ENCODE data around the gene MMP17. TPM values are rescaled to one million over a fixed set of nuclear protein-coding genes. Genes with fewer than 3 reads are reported as not detected.

The MMP17 gene
- total and polyA plus RNA-seq, 2 donors (not counting 3 experiments of a cell fraction or from before 2014, with no cell fraction given) = 3.6 to 10.8 TPM

GRCh38 chr12:131852551-131853299 is 24.5 kb downstream of the MMP17 start:
- dilution Hi-C loops (cut with MboI; ENCODE audit: extremely low pct_ligation_motif_present, low sequenced_read_pairs) (no loop called here), intact Hi-C loops (cut with micrococcal nuclease) (no loop called here)
- Histone ChIP-seq H2AFZ (ENCODE audit: low read depth, low read length) (no peak overlapping the region), H3K4me2 (ENCODE audit: insufficient read depth, low read length) (no peak overlapping the region), H3K79me2 (ENCODE audit: control insufficient read depth, insufficient read depth, low read length) (no peaks in the 10 kb centered on the region), H3K9ac (replicated peaks; ENCODE audit: extremely low read depth, insufficient read depth, low read length) (no peak overlapping the region), H3K27me3 (ENCODE audit: control insufficient read depth in 2 of 2, insufficient read depth in 2 of 2, low read length in 2 of 2) (no peaks in the 10 kb centered on the region), H3K9me1 (replicated peaks; ENCODE audit: control insufficient read depth, extremely low read depth, insufficient read depth, low read length) (no peaks in the 10 kb centered on the region), H3K4me3 (replicated peaks in 1 of 3; ENCODE audit: insufficient read depth in 1 of 3, low read depth in 1 of 3, low read length in 3 of 3) (no peak overlapping the region), H3K27ac (ENCODE audit: insufficient read depth, low read depth, low read length) (no peak overlapping the region), H3K36me3 (ENCODE audit: control insufficient read depth in 2 of 2, extremely low read depth in 1 of 2, insufficient read depth in 2 of 2, low read length in 2 of 2) (no peaks in the 10 kb centered on the region), H4K20me1 (replicated peaks; ENCODE audit: control insufficient read depth, extremely low read depth, insufficient read depth, low read length) (no peaks in the 10 kb centered on the region), H3K4me1 (ENCODE audit: control insufficient read depth, extremely low read depth, insufficient read depth, low read length) (no peaks in the 10 kb centered on the region), H3K9me3 (replicated peaks; ENCODE audit: control insufficient read depth, insufficient read depth, low read length) (no peaks in the 10 kb centered on the region)
- no peak for DNase-seq (ENCODE audit: low read depth, low spot score)
- ChIA-PET CTCF (no interaction called here), POLR2A (no interaction called here)
- no TSS peak for BruUV-seq (replicated peaks)
- no peak for FAIRE-seq
- no peak for TF ChIP-seq POLR2A (IDR thresholded peaks at IDR 0.05; ENCODE audit: low read depth, low read length)

- BruUV-seq (replicated peaks) = no TSS peak
- DNase-seq (ENCODE audit: low read depth, low spot score) = no peak
- intact Hi-C loops (cut with micrococcal nuclease) (no loop called here), dilution Hi-C loops (cut with MboI; ENCODE audit: extremely low pct_ligation_motif_present, low sequenced_read_pairs) (no loop called here)
- Histone ChIP-seq H3K9ac (replicated peaks; ENCODE audit: extremely low read depth, insufficient read depth, low read length) (no peak overlapping the region), H3K27me3 (ENCODE audit: control insufficient read depth in 2 of 2, insufficient read depth in 2 of 2, low read length in 2 of 2) (no peaks in the 10 kb centered on the region), H3K9me1 (replicated peaks; ENCODE audit: control insufficient read depth, extremely low read depth, insufficient read depth, low read length) (no peaks in the 10 kb centered on the region), H3K79me2 (ENCODE audit: control insufficient read depth, insufficient read depth, low read length) (no peaks in the 10 kb centered on the region), H3K27ac (ENCODE audit: insufficient read depth, low read depth, low read length) (no peak overlapping the region), H3K36me3 (ENCODE audit: control insufficient read depth in 2 of 2, extremely low read depth in 1 of 2, insufficient read depth in 2 of 2, low read length in 2 of 2) (no peaks in the 10 kb centered on the region), H3K4me1 (ENCODE audit: control insufficient read depth, extremely low read depth, insufficient read depth, low read length) (no peaks in the 10 kb centered on the region), H3K9me3 (replicated peaks; ENCODE audit: control insufficient read depth, insufficient read depth, low read length) (no peaks in the 10 kb centered on the region), H2AFZ (ENCODE audit: low read depth, low read length) (no peak overlapping the region), H4K20me1 (replicated peaks; ENCODE audit: control insufficient read depth, extremely low read depth, insufficient read depth, low read length) (no peaks in the 10 kb centered on the region), H3K4me2 (ENCODE audit: insufficient read depth, low read length) (no peak overlapping the region), H3K4me3 (replicated peaks in 1 of 3; ENCODE audit: insufficient read depth in 1 of 3, low read depth in 1 of 3, low read length in 3 of 3) (no peak overlapping the region)
- TF ChIP-seq GATA2 (IDR thresholded peaks at IDR 0.05; ENCODE audit: insufficient read depth, insufficient read length, low read depth, low read length) = no peak
- TF ChIP-seq, protein P1, sequence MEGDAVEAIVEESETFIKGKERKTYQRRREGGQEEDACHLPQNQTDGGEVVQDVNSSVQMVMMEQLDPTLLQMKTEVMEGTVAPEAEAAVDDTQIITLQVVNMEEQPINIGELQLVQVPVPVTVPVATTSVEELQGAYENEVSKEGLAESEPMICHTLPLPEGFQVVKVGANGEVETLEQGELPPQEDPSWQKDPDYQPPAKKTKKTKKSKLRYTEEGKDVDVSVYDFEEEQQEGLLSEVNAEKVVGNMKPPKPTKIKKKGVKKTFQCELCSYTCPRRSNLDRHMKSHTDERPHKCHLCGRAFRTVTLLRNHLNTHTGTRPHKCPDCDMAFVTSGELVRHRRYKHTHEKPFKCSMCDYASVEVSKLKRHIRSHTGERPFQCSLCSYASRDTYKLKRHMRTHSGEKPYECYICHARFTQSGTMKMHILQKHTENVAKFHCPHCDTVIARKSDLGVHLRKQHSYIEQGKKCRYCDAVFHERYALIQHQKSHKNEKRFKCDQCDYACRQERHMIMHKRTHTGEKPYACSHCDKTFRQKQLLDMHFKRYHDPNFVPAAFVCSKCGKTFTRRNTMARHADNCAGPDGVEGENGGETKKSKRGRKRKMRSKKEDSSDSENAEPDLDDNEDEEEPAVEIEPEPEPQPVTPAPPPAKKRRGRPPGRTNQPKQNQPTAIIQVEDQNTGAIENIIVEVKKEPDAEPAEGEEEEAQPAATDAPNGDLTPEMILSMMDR (IDR thresholded peaks at IDR 0.05; ENCODE audit: extremely low read depth in 1 of 2, insufficient read depth in 1 of 2, low read depth in 1 of 2, low read length in 2 of 2) = no peak
- TF ChIP-seq, protein P2, sequence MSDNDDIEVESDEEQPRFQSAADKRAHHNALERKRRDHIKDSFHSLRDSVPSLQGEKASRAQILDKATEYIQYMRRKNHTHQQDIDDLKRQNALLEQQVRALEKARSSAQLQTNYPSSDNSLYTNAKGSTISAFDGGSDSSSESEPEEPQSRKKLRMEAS (IDR thresholded peaks at IDR 0.05; ENCODE audit: insufficient read depth, insufficient read length) = no peak
- FAIRE-seq = no peak
- ChIA-PET CTCF (interaction anchor here (0.7 kb wide), 1 partner anchor 57 kb away, joined by 4 read pairs; no protein-coding TSS in a partner anchor), POLR2A (no interaction called here)
These were observed 25.9 kb downstream of the MMP17 start for GRCh38 chr12:131853832-131854797.
